ENCODE measurements around the gene SPN. TPM values are rescaled to one million over a fixed set of nuclear protein-coding genes. Genes with fewer than 3 reads are reported as not detected.
"Not testable (repeated sequence)": the region's sequence is repeated elsewhere in the genome, so short reads cannot be mapped to it uniquely, and the experiment has no call there.

Gene SPN
- total and polyA plus RNA-seq, 5 donors from 2014 or later, result 103 to 149 (median 134) TPM

GRCh38 chr16:29625114-29625513 lies 37.9 kb upstream of the SPN start:
- not testable (repeated sequence) for H3K4me3 ChIP-seq (ENCODE audit: low read depth, low read length); H3K27me3 ChIP-seq (ENCODE audit: control insufficient read depth, insufficient read depth, low read length); H3K27ac ChIP-seq (ENCODE audit: insufficient read depth, low read length, poor library complexity, severe bottlenecking); H3K27me3 Mint-ChIP-seq; DNase-seq; ATAC-seq (ENCODE audit: low read depth in 2 of 2); H3K9me3 Mint-ChIP-seq; H3K4me3 Mint-ChIP-seq; H3K27ac Mint-ChIP-seq; H3K36me3 Mint-ChIP-seq; H3K9me3 ChIP-seq (ENCODE audit: control insufficient read depth in 2 of 2, low read length in 2 of 2); H3K36me3 ChIP-seq (ENCODE audit: control insufficient read depth, insufficient read depth, low read length)
- peaks cover 5 to 11% (median 6%) of the 10 kb centered on the region in 4 donors for H3K4me1 Mint-ChIP-seq
- peaks cover 11% of the 10 kb centered on the region for H3K4me1 ChIP-seq (ENCODE audit: control insufficient read depth, insufficient read depth, low read length, poor library complexity, severe bottlenecking)

- H3K9me3 ChIP-seq (ENCODE audit: control insufficient read depth in 2 of 2, low read length in 2 of 2); H3K36me3 Mint-ChIP-seq; H3K27ac ChIP-seq (ENCODE audit: insufficient read depth, low read length, poor library complexity, severe bottlenecking); H3K27me3 ChIP-seq (ENCODE audit: control insufficient read depth, insufficient read depth, low read length); H3K4me3 ChIP-seq (ENCODE audit: low read depth, low read length); H3K9me3 Mint-ChIP-seq; H3K36me3 ChIP-seq (ENCODE audit: control insufficient read depth, insufficient read depth, low read length); H3K27me3 Mint-ChIP-seq: not testable (repeated sequence)
- ATAC-seq (ENCODE audit: low read depth in 2 of 2), result peak; percentile 88 to 89
- peak overlapping the region in 2 of 3 donors; percentile 8 to 84 for H3K27ac Mint-ChIP-seq
- peak in 2 of 3 donors; percentile 35 to 51 for DNase-seq
- H3K4me1 Mint-ChIP-seq, result peaks cover 5 to 11% (median 6%) of the 10 kb centered on the region in 4 donors
- H3K4me3 Mint-ChIP-seq, result peak overlapping the region in 3 of 4 donors; percentile 39 to 80 (median 48)
- peaks cover 11% of the 10 kb centered on the region for H3K4me1 ChIP-seq (ENCODE audit: control insufficient read depth, insufficient read depth, low read length, poor library complexity, severe bottlenecking)
Measured at GRCh38 chr16:29626778-29627331, 36.2 kb upstream of the SPN start.

GRCh38 chr16:29627661-29628075 lies 35.4 kb upstream of the SPN start:
- H3K27ac ChIP-seq (ENCODE audit: insufficient read depth, low read length, poor library complexity, severe bottlenecking); H3K27me3 Mint-ChIP-seq; H3K9me3 Mint-ChIP-seq; H3K27ac Mint-ChIP-seq; H3K36me3 Mint-ChIP-seq; H3K9me3 ChIP-seq (ENCODE audit: control insufficient read depth in 2 of 2, low read length in 2 of 2); H3K36me3 ChIP-seq (ENCODE audit: control insufficient read depth, insufficient read depth, low read length); H3K27me3 ChIP-seq (ENCODE audit: control insufficient read depth, insufficient read depth, low read length); H3K4me3 Mint-ChIP-seq; H3K4me3 ChIP-seq (ENCODE audit: low read depth, low read length): not testable (repeated sequence)
- H3K4me1 ChIP-seq (ENCODE audit: control insufficient read depth, insufficient read depth, low read length, poor library complexity, severe bottlenecking), result peaks cover 11% of the 10 kb centered on the region
- H3K4me1 Mint-ChIP-seq, result peaks cover 5 to 11% (median 6%) of the 10 kb centered on the region in 4 donors
- DNase-seq (peak in 1 of 3 donors; percentile 12), ATAC-seq (ENCODE audit: low read depth in 2 of 2) (peak; percentile 6 to 27)

GRCh38 chr16:29628707-29629106 lies 34.3 kb upstream of the SPN start:
- not testable (repeated sequence) for H3K4me3 ChIP-seq (ENCODE audit: low read depth, low read length); H3K27ac ChIP-seq (ENCODE audit: insufficient read depth, low read length, poor library complexity, severe bottlenecking); H3K9me3 ChIP-seq (ENCODE audit: control insufficient read depth in 2 of 2, low read length in 2 of 2); ATAC-seq (ENCODE audit: low read depth in 2 of 2); H3K36me3 Mint-ChIP-seq; H3K27ac Mint-ChIP-seq; H3K4me3 Mint-ChIP-seq; DNase-seq; H3K9me3 Mint-ChIP-seq; H3K27me3 Mint-ChIP-seq; H3K36me3 ChIP-seq (ENCODE audit: control insufficient read depth, insufficient read depth, low read length); H3K27me3 ChIP-seq (ENCODE audit: control insufficient read depth, insufficient read depth, low read length)
- H3K4me1 Mint-ChIP-seq, result peaks cover 5 to 11% (median 6%) of the 10 kb centered on the region in 4 donors
- peaks cover 11% of the 10 kb centered on the region for H3K4me1 ChIP-seq (ENCODE audit: control insufficient read depth, insufficient read depth, low read length, poor library complexity, severe bottlenecking)

GRCh38 chr16:29629318-29629717 lies 33.7 kb upstream of the SPN start:
- H3K4me3 ChIP-seq (ENCODE audit: low read depth, low read length); DNase-seq; H3K27ac ChIP-seq (ENCODE audit: insufficient read depth, low read length, poor library complexity, severe bottlenecking); H3K27ac Mint-ChIP-seq; H3K36me3 Mint-ChIP-seq; H3K27me3 ChIP-seq (ENCODE audit: control insufficient read depth, insufficient read depth, low read length); H3K9me3 ChIP-seq (ENCODE audit: control insufficient read depth in 2 of 2, low read length in 2 of 2); H3K27me3 Mint-ChIP-seq; H3K4me3 Mint-ChIP-seq; H3K36me3 ChIP-seq (ENCODE audit: control insufficient read depth, insufficient read depth, low read length); ATAC-seq (ENCODE audit: low read depth in 2 of 2); H3K9me3 Mint-ChIP-seq: not testable (repeated sequence)
- peaks cover 11% of the 10 kb centered on the region for H3K4me1 ChIP-seq (ENCODE audit: control insufficient read depth, insufficient read depth, low read length, poor library complexity, severe bottlenecking)
- peaks cover 5 to 11% (median 6%) of the 10 kb centered on the region in 4 donors for H3K4me1 Mint-ChIP-seq

- peaks cover 5 to 11% (median 6%) of the 10 kb centered on the region in 4 donors for H3K4me1 Mint-ChIP-seq
- H3K27ac ChIP-seq (ENCODE audit: insufficient read depth, low read length, poor library complexity, severe bottlenecking); ATAC-seq (ENCODE audit: low read depth in 2 of 2); H3K4me3 ChIP-seq (ENCODE audit: low read depth, low read length); H3K9me3 ChIP-seq (ENCODE audit: control insufficient read depth in 2 of 2, low read length in 2 of 2); H3K27me3 ChIP-seq (ENCODE audit: control insufficient read depth, insufficient read depth, low read length); H3K27me3 Mint-ChIP-seq; H3K36me3 ChIP-seq (ENCODE audit: control insufficient read depth, insufficient read depth, low read length); DNase-seq; H3K27ac Mint-ChIP-seq; H3K9me3 Mint-ChIP-seq; H3K4me3 Mint-ChIP-seq; H3K36me3 Mint-ChIP-seq: not testable (repeated sequence)
- H3K4me1 ChIP-seq (ENCODE audit: control insufficient read depth, insufficient read depth, low read length, poor library complexity, severe bottlenecking), result peaks cover 11% of the 10 kb centered on the region
Measured at GRCh38 chr16:29631658-29632057, 31.4 kb upstream of the SPN start.

- not testable (repeated sequence) for H3K9me3 Mint-ChIP-seq; H3K4me1 ChIP-seq (ENCODE audit: control insufficient read depth, insufficient read depth, low read length, poor library complexity, severe bottlenecking)
Measured at GRCh38 chr16:29635902-29636301, 27.1 kb upstream of the SPN start.

GRCh38 chr16:29636368-29636767 lies 26.7 kb upstream of the SPN start:
- H3K4me3 Mint-ChIP-seq; H3K4me3 ChIP-seq (ENCODE audit: low read depth, low read length); H3K36me3 ChIP-seq (ENCODE audit: control insufficient read depth, insufficient read depth, low read length); H3K9me3 ChIP-seq (ENCODE audit: control insufficient read depth in 2 of 2, low read length in 2 of 2); H3K9me3 Mint-ChIP-seq; H3K27me3 ChIP-seq (ENCODE audit: control insufficient read depth, insufficient read depth, low read length); DNase-seq; H3K27me3 Mint-ChIP-seq; H3K27ac Mint-ChIP-seq; H3K27ac ChIP-seq (ENCODE audit: insufficient read depth, low read length, poor library complexity, severe bottlenecking); ATAC-seq (ENCODE audit: low read depth in 2 of 2); H3K36me3 Mint-ChIP-seq; H3K4me1 ChIP-seq (ENCODE audit: control insufficient read depth, insufficient read depth, low read length, poor library complexity, severe bottlenecking): not testable (repeated sequence)
- peaks cover 0 to 13% (median 4%) of the 10 kb centered on the region in 4 donors for H3K4me1 Mint-ChIP-seq

More at GRCh38 chr16:29635902-29636301, 27.1 kb upstream of the SPN start:
- H3K27ac ChIP-seq (ENCODE audit: insufficient read depth, low read length, poor library complexity, severe bottlenecking); H3K27ac Mint-ChIP-seq; H3K27me3 Mint-ChIP-seq; H3K36me3 ChIP-seq (ENCODE audit: control insufficient read depth, insufficient read depth, low read length); H3K4me3 ChIP-seq (ENCODE audit: low read depth, low read length); DNase-seq; H3K9me3 ChIP-seq (ENCODE audit: control insufficient read depth in 2 of 2, low read length in 2 of 2); H3K4me1 Mint-ChIP-seq; H3K36me3 Mint-ChIP-seq; H3K4me3 Mint-ChIP-seq; H3K27me3 ChIP-seq (ENCODE audit: control insufficient read depth, insufficient read depth, low read length); ATAC-seq (ENCODE audit: low read depth in 2 of 2): not testable (repeated sequence)
